ENCODE data around the gene TCF7L1. TPM values are rescaled to one million over a fixed set of nuclear protein-coding genes. Genes with fewer than 3 reads are reported as not detected.

TCF7L1 gene
- total RNA-seq, 2 donors from 2014 or later, result 0.11 TPM; not detected in 1

DNA sequence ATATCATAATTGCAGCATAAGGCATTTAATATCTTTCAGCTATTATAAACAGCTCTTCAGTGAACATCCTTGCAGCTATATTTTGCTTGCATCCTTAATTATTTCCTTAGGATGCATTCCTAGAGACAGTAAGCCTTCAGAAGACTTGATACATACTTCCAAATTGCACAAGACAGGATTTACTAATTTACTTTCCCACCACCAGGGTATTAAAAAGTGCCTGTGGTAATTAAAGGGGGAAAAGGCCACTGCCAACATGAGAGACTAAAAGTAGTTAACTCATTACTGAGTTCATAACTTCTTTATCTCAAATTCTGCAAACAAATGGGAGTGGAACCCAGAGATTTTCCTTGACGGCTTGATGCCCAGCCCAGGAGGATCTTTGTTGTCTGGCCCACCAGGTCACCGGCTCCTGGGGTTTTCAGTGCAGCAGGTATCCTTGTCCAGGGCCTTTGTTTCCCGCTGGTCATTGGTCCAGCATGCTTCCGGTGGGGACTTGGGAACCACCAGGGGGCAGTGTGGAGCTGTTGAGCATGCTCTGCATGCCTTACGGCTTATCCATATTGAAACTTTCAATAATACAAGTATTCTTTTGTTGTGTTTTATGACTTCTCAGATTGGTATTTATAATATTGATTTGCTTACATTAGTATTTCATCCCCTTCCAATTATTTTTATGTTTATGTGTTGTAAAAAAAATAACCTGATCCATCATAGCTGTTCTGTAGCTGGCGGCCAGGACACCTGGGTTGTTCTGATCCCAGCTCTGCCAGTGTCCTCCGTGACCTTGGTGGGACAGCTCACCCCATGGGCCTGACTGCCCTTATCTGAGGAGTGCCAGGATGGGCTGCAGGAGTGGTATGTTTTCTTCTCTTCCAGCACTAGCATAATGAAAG, 133.2 kb downstream of the TCF7L1 start:
- Mint-ChIP-seq H3K36me3 (no peaks in the 10 kb centered on the region), H3K27ac (no peak overlapping the region), H3K9me3 (no peaks in the 10 kb centered on the region)
- peak; percentile 65 to 80 for DNase-seq (ENCODE audit: low spot score in 2 of 2)
- ATAC-seq, result peak; percentile 82 to 95

DNA sequence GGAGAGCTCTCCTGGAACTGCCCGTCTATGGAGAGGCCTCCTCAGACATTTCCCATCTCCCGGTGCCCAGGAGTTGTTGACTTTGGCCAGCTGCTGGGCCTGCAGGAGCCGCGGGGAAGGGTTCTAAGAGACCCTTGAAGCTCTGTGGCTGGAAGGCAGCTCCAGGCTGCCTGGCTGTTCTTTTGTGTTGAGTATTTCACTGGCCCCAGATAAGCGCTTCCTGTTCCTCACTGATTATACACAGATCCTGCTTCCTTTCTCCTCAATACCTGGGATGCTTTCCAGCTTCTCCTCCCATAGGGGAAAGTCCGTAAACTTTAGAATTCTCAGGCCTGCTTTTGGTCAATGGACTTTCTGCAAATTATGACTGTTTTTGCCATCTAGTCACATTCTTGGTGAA, 136.8 kb downstream of the TCF7L1 start:
- H3K9me3 Mint-ChIP-seq, result no peaks in the 10 kb centered on the region

GRCh38 chr2:85272357-85272756, 139.2 kb downstream of the TCF7L1 start:
- Mint-ChIP-seq H3K9me3 (no peaks in the 10 kb centered on the region), H3K27ac (no peak overlapping the region), H3K36me3 (no peaks in the 10 kb centered on the region)
- ATAC-seq, result no peak
- no peak for DNase-seq (ENCODE audit: low spot score in 2 of 2)

More for the DNA sequence above, 136.8 kb downstream of the TCF7L1 start:
- no peak for ATAC-seq
- H3K36me3 Mint-ChIP-seq, result no peaks in the 10 kb centered on the region
- DNase-seq (ENCODE audit: low spot score in 2 of 2), result no peak
- H3K27ac Mint-ChIP-seq, result peak overlapping the region in 1 of 2 donors; percentile 38

DNA sequence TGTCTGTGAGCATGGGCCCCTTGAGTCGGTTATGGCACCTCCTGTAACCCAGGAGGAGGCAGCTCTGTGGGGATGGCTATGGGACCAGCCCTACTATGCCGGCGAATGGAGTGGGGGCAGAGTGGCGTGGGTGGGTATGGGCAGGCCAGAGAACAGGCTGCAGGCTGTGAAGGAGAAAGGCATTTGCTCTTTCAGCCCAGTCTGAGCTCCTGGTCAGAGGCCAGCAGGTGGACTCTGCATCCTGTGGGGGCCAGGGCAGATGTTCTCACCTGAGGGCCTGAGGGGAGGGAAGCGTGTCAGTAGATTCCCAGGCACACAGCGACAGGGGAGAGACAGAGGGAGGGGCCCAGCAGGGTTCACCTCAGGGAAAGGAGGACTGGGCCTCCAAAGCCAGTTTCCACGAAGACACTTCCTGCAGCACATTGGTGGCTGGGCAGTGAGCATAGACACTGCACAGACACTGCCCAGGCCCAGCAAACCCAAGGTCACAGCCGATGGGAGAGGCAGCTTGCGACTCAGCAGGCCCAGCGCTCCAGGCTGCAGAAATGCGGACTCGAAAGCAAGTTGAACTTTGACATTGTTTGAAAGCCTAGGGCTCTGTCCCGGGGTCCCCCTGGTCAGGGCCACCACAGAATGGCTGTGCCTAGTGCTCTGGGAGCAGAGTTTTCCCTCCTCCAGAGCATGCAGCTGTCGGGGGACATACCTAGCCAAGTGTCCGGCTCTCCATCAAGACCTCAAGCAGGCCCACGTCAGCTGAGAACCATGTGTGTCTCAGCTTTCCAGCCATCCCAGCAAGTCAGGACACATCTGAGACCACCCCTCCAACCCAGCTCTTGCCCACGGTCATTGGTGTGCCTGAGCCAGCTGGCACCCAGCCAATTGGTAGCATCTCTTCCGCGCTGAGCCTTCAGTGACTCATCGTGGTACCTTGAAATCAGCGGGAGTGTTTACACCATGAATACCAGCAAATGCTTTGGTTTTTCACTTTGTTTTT, 140.8 kb downstream of the TCF7L1 start:
- DNase-seq (ENCODE audit: low spot score in 2 of 2) (no peak), ATAC-seq (no peak)
- Mint-ChIP-seq H3K36me3 (no peaks in the 10 kb centered on the region), H3K27ac (no peak overlapping the region), H3K9me3 (no peaks in the 10 kb centered on the region)

DNA sequence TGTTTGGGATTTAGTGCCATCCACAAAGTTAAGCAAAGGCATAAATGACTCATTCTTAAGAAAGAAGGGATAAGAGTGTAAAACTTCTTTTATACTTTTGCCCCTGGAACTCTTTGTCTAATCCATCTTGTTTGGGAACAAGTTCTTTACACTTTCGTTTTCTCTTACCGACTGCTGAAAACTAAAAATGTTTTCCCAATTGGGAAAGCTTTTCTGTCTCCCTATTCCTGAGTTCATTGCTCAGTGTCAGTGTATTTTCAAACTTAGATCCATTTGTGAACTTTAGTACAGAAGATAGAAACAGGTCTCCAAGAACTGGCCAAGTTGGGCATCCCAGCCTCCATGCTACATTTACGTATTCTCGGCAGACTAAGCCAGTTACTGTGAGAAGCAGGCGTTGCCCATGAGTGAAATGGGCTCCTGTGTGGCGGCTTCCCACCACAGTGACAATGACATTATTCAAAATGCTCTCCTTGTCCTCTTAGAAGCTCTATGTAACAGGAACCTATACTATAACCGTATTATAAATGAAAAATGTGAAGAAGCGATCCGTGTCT, 142.9 kb downstream of the TCF7L1 start:
- DNase-seq (ENCODE audit: low spot score in 2 of 2) (no peak), ATAC-seq (no peak)
- Mint-ChIP-seq H3K36me3 (no peaks in the 10 kb centered on the region), H3K9me3 (no peaks in the 10 kb centered on the region), H3K27ac (no peak overlapping the region)

DNA sequence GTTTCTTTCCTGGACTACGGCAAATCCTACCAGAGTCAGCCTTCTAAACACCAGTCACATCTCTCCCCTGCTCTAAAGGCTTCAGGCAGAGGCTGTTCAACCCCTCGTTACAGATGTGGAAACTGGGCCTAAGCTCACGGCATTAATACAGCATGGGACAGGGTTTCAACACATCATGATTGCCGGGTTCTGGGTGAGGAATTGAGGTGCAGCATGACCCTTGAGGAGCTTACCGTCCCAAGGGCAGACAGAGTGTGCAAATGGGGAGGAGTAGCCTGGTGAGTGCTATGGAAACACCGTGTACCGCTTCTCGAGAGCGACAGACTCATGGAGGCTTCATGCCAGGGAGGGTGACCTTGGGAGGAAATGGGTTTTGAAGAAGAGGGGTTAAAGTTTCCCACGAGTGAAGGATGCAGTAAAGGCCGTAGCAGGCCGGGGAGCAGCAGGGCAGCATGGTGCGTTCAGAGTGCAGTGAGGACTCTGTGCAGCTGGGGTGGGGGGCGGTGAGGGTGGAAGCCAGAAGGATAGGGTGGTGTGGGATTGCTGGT, 143.5 kb downstream of the TCF7L1 start:
- DNase-seq (ENCODE audit: low spot score in 2 of 2), result no peak
- ATAC-seq, result no peak

GRCh38 chr2:85277416-85278158, 144.4 kb downstream of the TCF7L1 start:
- Mint-ChIP-seq H3K36me3 (no peaks in the 10 kb centered on the region), H3K9me3 (no peaks in the 10 kb centered on the region), H3K27ac (no peak overlapping the region)
- DNase-seq (ENCODE audit: low spot score in 2 of 2) (no peak), ATAC-seq (no peak)

More for the DNA sequence above, 143.5 kb downstream of the TCF7L1 start:
- Mint-ChIP-seq H3K27ac (no peak overlapping the region), H3K36me3 (no peaks in the 10 kb centered on the region), H3K9me3 (no peaks in the 10 kb centered on the region)

DNA sequence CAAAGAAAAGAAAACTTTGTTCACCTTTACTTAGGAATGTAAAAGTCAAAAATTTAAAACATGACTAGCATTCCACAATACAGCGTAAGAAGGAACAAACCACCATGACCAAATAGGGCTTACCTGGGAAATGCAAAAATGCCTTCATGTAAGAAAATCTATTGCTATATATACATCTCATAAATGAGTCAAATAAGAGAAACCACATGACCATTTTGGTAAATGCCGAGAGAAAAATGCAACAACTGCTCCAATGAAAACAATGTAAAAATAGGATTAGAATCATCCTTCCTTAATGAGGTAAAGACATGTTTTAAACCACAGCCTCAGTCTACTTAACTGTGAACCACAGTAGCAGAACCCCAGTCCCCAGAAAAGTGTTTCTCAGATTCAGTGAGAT, 145.2 kb downstream of the TCF7L1 start:
- DNase-seq (ENCODE audit: low spot score in 2 of 2) (no peak), ATAC-seq (no peak)
- Mint-ChIP-seq H3K36me3 (no peaks in the 10 kb centered on the region), H3K27ac (no peak overlapping the region), H3K9me3 (no peaks in the 10 kb centered on the region)

GRCh38 chr2:85281553-85281952, 148.4 kb downstream of the TCF7L1 start:
- ATAC-seq (no peak), DNase-seq (ENCODE audit: low spot score in 2 of 2) (no peak)
- Mint-ChIP-seq H3K36me3 (no peaks in the 10 kb centered on the region), H3K27ac (no peak overlapping the region), H3K9me3 (no peaks in the 10 kb centered on the region)

- H3K36me3 Mint-ChIP-seq, result no peaks in the 10 kb centered on the region
- DNase-seq (ENCODE audit: low spot score in 2 of 2) (no peak), ATAC-seq (no peak)
- no peaks in the 10 kb centered on the region for H3K9me3 Mint-ChIP-seq
- H3K27ac Mint-ChIP-seq, result no peak overlapping the region
Measured at GRCh38 chr2:85282914-85283313, 149.7 kb downstream of the TCF7L1 start.

- Mint-ChIP-seq H3K36me3 (no peaks in the 10 kb centered on the region), H3K9me3 (no peaks in the 10 kb centered on the region), H3K27ac (peak overlapping the region in 1 of 2 donors; percentile 69)
- no peak for DNase-seq (ENCODE audit: low spot score in 2 of 2)
- ATAC-seq, result no peak
Measured at GRCh38 chr2:85283641-85284040, 150.4 kb downstream of the TCF7L1 start.

- ATAC-seq, result no peak
- H3K36me3 Mint-ChIP-seq, result no peaks in the 10 kb centered on the region
- H3K27ac Mint-ChIP-seq, result peak overlapping the region in 1 of 2 donors; percentile 22
- no peaks in the 10 kb centered on the region for H3K9me3 Mint-ChIP-seq
- DNase-seq (ENCODE audit: low spot score in 2 of 2), result no peak
Measured at GRCh38 chr2:85286918-85287317, 153.7 kb downstream of the TCF7L1 start.

- Mint-ChIP-seq H3K9me3 (no peaks in the 10 kb centered on the region), H3K36me3 (no peaks in the 10 kb centered on the region), H3K27ac (no peak overlapping the region)
- ATAC-seq (no peak), DNase-seq (ENCODE audit: low spot score in 2 of 2) (no peak)
Measured at GRCh38 chr2:85287721-85288120, 154.5 kb downstream of the TCF7L1 start.

DNA sequence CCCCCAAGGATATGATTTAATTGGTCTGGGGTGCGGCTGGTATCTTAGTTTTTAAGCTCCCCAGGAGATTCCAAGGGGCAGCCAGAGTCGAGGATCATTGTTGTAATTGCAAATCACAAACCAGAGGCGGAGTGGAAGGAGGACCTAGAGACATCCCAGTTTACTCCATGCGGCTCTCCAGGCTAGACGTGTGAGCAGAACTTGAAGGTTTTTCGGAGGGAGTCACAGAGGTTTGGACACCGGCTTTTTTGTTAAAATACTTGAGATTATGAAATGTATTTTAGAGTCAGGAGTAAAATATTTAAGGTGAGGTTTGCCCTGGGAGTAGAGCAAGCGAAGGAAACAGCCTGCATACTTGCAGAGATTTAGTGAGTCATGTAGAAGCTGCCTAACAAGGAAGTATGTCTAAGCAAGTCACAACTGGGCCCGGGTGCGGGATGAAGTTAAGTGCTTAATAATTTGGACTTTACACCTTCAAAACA, 155.1 kb downstream of the TCF7L1 start:
- Mint-ChIP-seq H3K36me3 (no peaks in the 10 kb centered on the region), H3K27ac (no peak overlapping the region), H3K9me3 (no peaks in the 10 kb centered on the region)
- no peak for DNase-seq (ENCODE audit: low spot score in 2 of 2)
- no peak for ATAC-seq

DNA sequence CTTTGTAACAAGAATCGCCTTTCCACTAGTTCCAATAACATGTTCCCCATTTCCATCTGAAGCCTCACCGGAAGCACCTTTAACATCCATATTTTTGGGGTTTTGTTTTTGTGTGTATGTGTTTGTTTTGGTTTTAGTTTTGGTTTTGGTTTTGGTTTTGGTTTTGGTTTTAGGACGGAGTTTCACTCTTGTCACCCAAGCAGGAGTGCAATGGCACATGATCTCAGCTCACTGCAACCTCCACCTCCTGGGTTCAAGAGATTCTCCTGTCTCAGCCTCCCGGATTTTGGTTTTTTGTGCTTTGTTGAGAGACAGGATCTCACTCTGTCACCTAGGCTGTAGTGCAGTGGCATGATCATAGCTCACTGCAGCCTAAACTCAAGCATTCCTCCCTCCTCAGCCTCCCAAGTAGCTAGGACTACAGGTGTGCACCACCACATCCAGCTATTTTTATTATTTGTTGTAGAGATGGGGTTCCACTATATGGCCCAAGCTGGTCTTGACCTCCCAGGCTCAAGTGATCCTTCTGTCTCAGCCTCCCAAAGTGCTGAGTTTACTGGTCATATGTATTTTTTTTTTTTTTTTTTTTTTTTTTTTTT, 158.3 kb downstream of the TCF7L1 start:
- ATAC-seq, result peak in 1 of 2 donors; percentile 41
- DNase-seq (ENCODE audit: low spot score in 2 of 2), result no peak
- Mint-ChIP-seq H3K27ac (peak overlapping the region in 1 of 2 donors; percentile 78), H3K36me3 (no peaks in the 10 kb centered on the region), H3K9me3 (no peaks in the 10 kb centered on the region)

All from activated naive CD4-positive, alpha-beta T cell treated with anti-CD3 and anti-CD28 coated beads, Interleukin-2, amount 50 U/mL, for 72 hours (primary cell).